ENCODE data around the gene KIF22.

The KIF22 gene

GRCh38 chr16:29815032-29815721 is 24.6 kb downstream of the KIF22 start:
- peak; percentile 50 for DNase-seq
- Histone ChIP-seq H3K4me3 (ENCODE audit: low read depth, low read length) (peak overlapping the region; percentile 80), H3K36me3 (peaks cover 32% of the 10 kb centered on the region), H3K27me3 (no peaks in the 10 kb centered on the region), H3K9me3 (no peaks in the 10 kb centered on the region), H3K4me1 (peaks cover 3% of the 10 kb centered on the region)
- no peak for TF ChIP-seq CTCF (IDR thresholded peaks at IDR 0.05; ENCODE audit: low read depth, low read length)

GRCh38 chr16:29815793-29816693 is 25.5 kb downstream of the KIF22 start, which contains the start of gene PAGR1:
Gene PAGR1, plus strand, starts transcription at chr16:29816152. Its CDS starts 374 bp downstream, at chr16:29816526.
- TF ChIP-seq CTCF (IDR thresholded peaks at IDR 0.05; ENCODE audit: low read depth, low read length) = peak; percentile 85
- H3K4me1 ChIP-seq = no peaks in the 10 kb centered on the region; the same call in none of the 2 replicates
- peak within 1 kb of the TSS; percentile 80 for H3K4me3 ChIP-seq (ENCODE audit: low read depth, low read length)
- H3K9me3 ChIP-seq = no peaks in the 10 kb centered on the region
- peaks cover 34% of the 10 kb centered on the region for H3K36me3 ChIP-seq
- H3K27me3 ChIP-seq = no peaks in the 10 kb centered on the region
- DNase-seq = peak; percentile 98

- Histone ChIP-seq H3K4me1 (no peaks in the 10 kb centered on the region; the same call in none of the 2 replicates), H3K36me3 (peaks cover 36% of the 10 kb centered on the region), H3K9me3 (no peaks in the 10 kb centered on the region), H3K27me3 (no peaks in the 10 kb centered on the region), H3K4me3 (ENCODE audit: low read depth, low read length) (peak overlapping the region; percentile 80)
- DNase-seq = peak; percentile 68
- peak; percentile 32; the same call in 1 of the 2 replicates for TF ChIP-seq CTCF (IDR thresholded peaks at IDR 0.05; ENCODE audit: low read depth, low read length)
Observed at GRCh38 chr16:29816694-29817441, 26.3 kb downstream of the KIF22 start.

- DNase-seq = no peak
- Histone ChIP-seq H3K27me3 (no peaks in the 10 kb centered on the region), H3K36me3 (peaks cover 36% of the 10 kb centered on the region), H3K4me3 (ENCODE audit: low read depth, low read length) (no peak overlapping the region), H3K4me1 (no peaks in the 10 kb centered on the region; the same call in none of the 2 replicates), H3K9me3 (no peaks in the 10 kb centered on the region)
- TF ChIP-seq CTCF (IDR thresholded peaks at IDR 0.05; ENCODE audit: low read depth, low read length) = no peak
Observed at GRCh38 chr16:29818082-29818481, 27.5 kb downstream of the KIF22 start.

- H3K4me3 ChIP-seq (ENCODE audit: low read depth, low read length) = no peak overlapping the region
- peaks cover 36% of the 10 kb centered on the region for H3K36me3 ChIP-seq
- TF ChIP-seq CTCF (IDR thresholded peaks at IDR 0.05; ENCODE audit: low read depth, low read length) = peak; percentile 24; the same call in 1 of the 2 replicates
- H3K4me1 ChIP-seq = no peaks in the 10 kb centered on the region; the same call in 1 of the 2 replicates
- no peaks in the 10 kb centered on the region for H3K9me3 ChIP-seq
- no peaks in the 10 kb centered on the region for H3K27me3 ChIP-seq
- DNase-seq = no peak
Observed at GRCh38 chr16:29819506-29819905, 29.0 kb downstream of the KIF22 start.

Data from BE2C (cell line).